Endodermal cell (in vitro differentiated cells): ENCODE measurements around the gene RAMP1. TPM values are rescaled to one million over a fixed set of nuclear protein-coding genes. Genes with fewer than 3 reads are reported as not detected.

Experiments used
- DNase-seq: peaks from one replicate; pipeline ENCODE4 v3.0.0-alpha.2; 2017
- H3K27ac ChIP-seq: 2 replicates; pipeline ENCODE4 v1.5.1; 2013; ENCODE audit warnings: mild to moderate bottlenecking, low read depth, low read length, moderate library complexity
- H3K27me3 ChIP-seq: 2 replicates; pipeline ENCODE4 v1.6.1; 2013; ENCODE audit warnings: mild to moderate bottlenecking, low read length, moderate library complexity; ENCODE audit not compliant: insufficient read depth, control insufficient read depth, poor library complexity, severe bottlenecking
- H3K36me3 ChIP-seq: 2 replicates; pipeline ENCODE4 v1.7.0; 2013; ENCODE audit warnings: mild to moderate bottlenecking, low read length, moderate library complexity; ENCODE audit not compliant: control insufficient read depth, insufficient read depth
- H3K4me1 ChIP-seq: one replicate; pipeline ENCODE4 v1.7.0; 2013; ENCODE audit warnings: low read length; ENCODE audit not compliant: control insufficient read depth, insufficient read depth
- H3K4me3 ChIP-seq: 2 replicates; pipeline ENCODE4 v1.5.1; 2013; ENCODE audit warnings: mild to moderate bottlenecking, low read length, moderate library complexity
- H3K9ac ChIP-seq: 2 replicates; pipeline ENCODE4 v1.6.1; 2013; ENCODE audit warnings: mild to moderate bottlenecking, low read length, moderate library complexity; ENCODE audit not compliant: poor library complexity, severe bottlenecking; ENCODE audit errors: extremely low read depth
- H3K9me3 ChIP-seq: 2 replicates; pipeline ENCODE4 v1.6.1; 2013; ENCODE audit warnings: mild to moderate bottlenecking, low read length, moderate library complexity; ENCODE audit not compliant: control insufficient read depth
- H3K27ac Mint-ChIP-seq: 2 replicates; pipeline ENCODE4 v1.8.0; 2020; ENCODE audit warnings: mixed read lengths
- H3K27me3 Mint-ChIP-seq: 2 replicates; pipeline ENCODE4 v1.8.0; 2021; ENCODE audit warnings: mild to moderate bottlenecking, mixed read lengths; ENCODE audit not compliant: insufficient read depth
- H3K36me3 Mint-ChIP-seq: 2 replicates; pipeline ENCODE4 v1.8.0; 2020; ENCODE audit warnings: low read depth, mixed read lengths
- H3K4me1 Mint-ChIP-seq: 2 replicates; pipeline ENCODE4 v1.8.0; 2020; ENCODE audit warnings: mixed read lengths
- H3K4me3 Mint-ChIP-seq: 2 replicates; pipeline ENCODE4 v1.8.0; 2020; ENCODE audit warnings: mild to moderate bottlenecking, moderate library complexity, mixed read lengths
- H3K9me3 Mint-ChIP-seq: 2 replicates; pipeline ENCODE4 v1.8.0; 2020; ENCODE audit warnings: mild to moderate bottlenecking, mixed read lengths
- CTCF ChIP-seq: fragments of 200-600 bp; sonication (generic); conservative IDR thresholded peaks from 2 replicates; pipeline ENCODE4 v1.5.0; 2021; ENCODE audit warnings: antibody characterized with exemption, mild to moderate bottlenecking
- WGBS, 2 experiments: methylation state at CpG; one replicate each; pipeline versions ENCODE4 v1.1.5 to v1.1.7; 2013; ENCODE audit warnings: missing lambda C conversion rate in 2 of 2, mixed read lengths in 1 of 2; ENCODE audit not compliant: insufficient coverage in 1 of 2, insufficient read length in 1 of 2; 5-methylcytosine and 5-hydroxymethylcytosine counted together
- total RNA-seq, 2 donors: library from RNA; stranded (reverse); fragmentation: NEBNext Ultra II Directional in 1 of 2; extraction: Animal tissue kit (Norgen Biotek cat#: 25700) in 1 of 2; gene quantifications; 2 replicates in 1 of 2; 3 replicates in 1 of 2; pipeline ENCODE4 v1.2.1, GENCODE V29; 2021

The RAMP1 gene
- total RNA-seq, 2 donors from 2014 or later = 0.40 to 1.6 TPM

DNA sequence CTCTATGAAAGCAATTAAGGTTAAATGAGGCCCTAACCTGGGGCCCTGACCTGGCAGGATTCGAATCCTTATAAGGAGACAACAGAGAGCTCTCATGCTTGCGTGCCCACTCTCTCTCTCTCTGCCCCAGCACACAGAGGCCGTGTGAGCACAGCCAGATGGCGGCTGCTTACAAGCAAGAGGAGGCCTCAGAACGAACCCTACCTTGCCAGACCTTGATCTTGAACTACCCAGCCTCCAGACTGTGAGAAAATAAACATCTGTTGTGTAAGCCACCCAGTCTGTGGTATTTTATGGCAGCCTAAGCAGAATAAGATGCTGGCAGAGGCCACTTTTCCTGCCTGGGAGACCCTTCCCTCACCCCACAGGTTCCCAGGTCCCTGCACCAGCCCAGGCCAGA lies 102.2 kb downstream of the RAMP1 start:
- Mint-ChIP-seq H3K27me3 (peaks cover 26% of the 10 kb centered on the region), H3K4me3 (no peak overlapping the region), H3K9me3 (peaks cover 12% of the 10 kb centered on the region), H3K27ac (no peak overlapping the region), H3K36me3 (no peaks in the 10 kb centered on the region), H3K4me1 (no peaks in the 10 kb centered on the region)
- DNase-seq = no peak
- H3K9me3 ChIP-seq = peaks cover 15% of the 10 kb centered on the region
- no peak overlapping the region for H3K9ac ChIP-seq
- H3K4me3 ChIP-seq = no peak overlapping the region
- WGBS, 2 experiments = 84 to 86% methylated on average over 1 to 5 of the region's 5 CpGs
- H3K4me1 ChIP-seq = no peaks in the 10 kb centered on the region
- no peak overlapping the region for H3K27ac ChIP-seq
- no peak for TF ChIP-seq CTCF
- peaks cover 14% of the 10 kb centered on the region for H3K27me3 ChIP-seq
- H3K36me3 ChIP-seq = no peaks in the 10 kb centered on the region

Other genes starting within 250 kb of the RAMP1 start
- gene LRRFIP1, start 232.0 kb upstream of the RAMP1 start, total RNA-seq = 100 to 1,000 TPM; 102 to 132 TPM
- 1 to 10 TPM in 1 of 2 donors, under 1 TPM in 1; 0.42 to 1.2 TPM for gene RBM44, start 60.8 kb upstream of the RAMP1 start, total RNA-seq
- gene UBE2F, start 107.4 kb downstream of the RAMP1 start, total RNA-seq = 10 to 100 TPM; 58.3 to 59.2 TPM
- 10 to 100 TPM; 39.0 to 45.0 TPM for gene SCLY, start 201.4 kb downstream of the RAMP1 start, total RNA-seq
- gene ESPNL, start 240.7 kb downstream of the RAMP1 start, total RNA-seq = under 1 TPM; 0.15 to 0.86 TPM